Epithelial cell of prostate (primary cell): ENCODE measurements around the gene PLEKHG4.

Experiments used
- DNase-seq: peaks from one replicate; pipeline ENCODE4 v3.0.0-alpha.2; 2011; ENCODE audit warnings: low read depth, low spot score
- H3K27ac ChIP-seq: fragments of 450-650 bp; 2 replicates; pipeline ENCODE4 v1.5.1; 2017; ENCODE audit warnings: mild to moderate bottlenecking

PLEKHG4 gene

GRCh38 chr16:67245186-67245585 is 34.1 kb upstream of the PLEKHG4 start:
- DNase-seq = no peak
- peak overlapping the region; percentile 95 for H3K27ac ChIP-seq

GRCh38 chr16:67245674-67246080 is 33.7 kb upstream of the PLEKHG4 start:
- DNase-seq = no peak
- peak overlapping the region; percentile 95 for H3K27ac ChIP-seq

GRCh38 chr16:67246081-67246755 is 33.1 kb upstream of the PLEKHG4 start:
- DNase-seq = no peak
- H3K27ac ChIP-seq = peak overlapping the region; percentile 95

DNA sequence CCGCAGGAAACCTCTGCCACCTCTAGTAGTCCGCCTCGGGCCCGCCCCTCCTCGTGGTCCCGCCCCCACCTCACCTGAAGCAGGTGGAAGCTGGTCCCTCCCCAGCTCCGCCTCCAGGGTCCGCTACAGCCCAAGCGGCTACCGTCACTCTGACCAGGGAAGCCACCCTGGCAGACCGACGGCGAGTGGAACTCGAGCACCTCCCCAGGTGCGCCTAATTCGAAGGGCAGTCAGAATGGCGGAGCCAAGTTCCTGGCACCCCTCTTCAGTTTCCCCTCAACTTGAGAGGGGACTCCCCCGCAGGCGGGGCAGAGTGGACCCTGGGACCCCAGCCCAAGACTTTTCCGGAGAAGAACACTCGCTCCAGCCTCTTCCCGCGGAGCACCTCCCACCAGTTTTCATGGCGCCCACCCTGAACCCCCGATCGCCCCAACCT is 32.6 kb upstream of the PLEKHG4 start:
- no peak for DNase-seq

DNA sequence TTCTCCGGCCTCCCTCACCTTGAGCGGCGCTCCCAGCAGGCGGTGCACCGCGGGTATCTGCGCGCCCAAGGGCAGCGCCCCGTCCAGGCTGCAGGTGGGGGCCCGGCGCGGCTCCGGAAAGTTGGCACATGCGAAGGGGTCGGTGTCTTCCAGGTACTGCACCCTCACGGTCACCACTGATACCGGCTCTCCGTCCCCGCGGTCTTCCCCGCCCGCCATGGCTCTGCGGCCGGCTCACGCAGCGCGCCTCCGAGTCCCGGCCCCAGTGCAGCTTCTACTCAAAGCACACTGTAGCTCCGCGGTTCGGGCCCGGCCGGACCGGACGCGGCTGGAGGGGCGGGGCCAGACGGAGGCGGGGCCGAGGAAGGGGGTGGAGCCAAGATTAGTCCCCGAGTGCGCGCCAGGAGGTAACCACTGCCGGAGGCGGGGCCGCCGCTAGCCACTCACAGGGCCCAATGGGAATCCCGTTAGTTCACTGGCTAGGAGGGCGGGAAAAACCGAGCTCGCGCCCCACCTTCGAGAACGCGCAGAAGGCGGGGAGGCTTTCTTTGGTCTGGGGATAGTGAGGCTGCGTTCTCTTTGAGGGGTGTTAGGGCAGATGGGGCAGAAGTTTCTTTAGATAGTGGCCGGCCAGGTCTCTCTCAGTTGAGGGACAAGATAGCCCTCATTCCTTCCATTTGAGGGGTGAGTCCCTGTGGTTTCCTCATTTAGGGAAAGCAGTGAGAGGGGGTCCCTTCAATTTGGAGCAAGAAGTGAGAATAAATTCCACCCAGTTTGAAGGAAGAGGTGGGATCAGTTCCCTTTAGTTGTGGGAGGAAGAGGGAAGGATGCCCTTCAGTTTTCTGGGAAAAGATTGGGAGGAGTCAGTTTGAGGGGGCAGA is 31.9 kb upstream of the PLEKHG4 start, which contains the start of gene FHOD1:
FHOD1 (minus strand) TSS at position 290 of the 881 bp plus-strand sequence; CDS start at position 219, 71 bp downstream.
- peak within 1 kb of the TSS; percentile 95 for H3K27ac ChIP-seq
- no peak for DNase-seq

More for the DNA sequence above, 32.6 kb upstream of the PLEKHG4 start:
- peak overlapping the region; percentile 95 for H3K27ac ChIP-seq

DNA sequence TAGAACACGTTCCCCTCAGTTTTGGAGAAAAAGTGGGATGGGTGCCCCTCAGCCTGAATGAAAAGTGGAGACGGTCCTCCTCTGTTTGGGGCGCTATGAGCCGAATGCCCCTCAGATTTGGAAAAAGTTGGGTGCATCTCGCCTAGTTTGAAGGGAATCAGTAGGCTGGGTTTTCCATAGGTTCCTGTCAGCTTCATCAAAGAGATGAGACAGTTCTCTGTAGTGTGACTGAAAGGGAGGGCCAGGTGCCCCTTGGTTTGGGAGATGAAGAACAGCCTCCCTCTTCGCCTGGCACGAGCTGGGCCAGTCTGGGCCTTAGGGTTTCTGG is 31.3 kb upstream of the PLEKHG4 start:
- no peak overlapping the region for H3K27ac ChIP-seq
- no peak for DNase-seq

DNA sequence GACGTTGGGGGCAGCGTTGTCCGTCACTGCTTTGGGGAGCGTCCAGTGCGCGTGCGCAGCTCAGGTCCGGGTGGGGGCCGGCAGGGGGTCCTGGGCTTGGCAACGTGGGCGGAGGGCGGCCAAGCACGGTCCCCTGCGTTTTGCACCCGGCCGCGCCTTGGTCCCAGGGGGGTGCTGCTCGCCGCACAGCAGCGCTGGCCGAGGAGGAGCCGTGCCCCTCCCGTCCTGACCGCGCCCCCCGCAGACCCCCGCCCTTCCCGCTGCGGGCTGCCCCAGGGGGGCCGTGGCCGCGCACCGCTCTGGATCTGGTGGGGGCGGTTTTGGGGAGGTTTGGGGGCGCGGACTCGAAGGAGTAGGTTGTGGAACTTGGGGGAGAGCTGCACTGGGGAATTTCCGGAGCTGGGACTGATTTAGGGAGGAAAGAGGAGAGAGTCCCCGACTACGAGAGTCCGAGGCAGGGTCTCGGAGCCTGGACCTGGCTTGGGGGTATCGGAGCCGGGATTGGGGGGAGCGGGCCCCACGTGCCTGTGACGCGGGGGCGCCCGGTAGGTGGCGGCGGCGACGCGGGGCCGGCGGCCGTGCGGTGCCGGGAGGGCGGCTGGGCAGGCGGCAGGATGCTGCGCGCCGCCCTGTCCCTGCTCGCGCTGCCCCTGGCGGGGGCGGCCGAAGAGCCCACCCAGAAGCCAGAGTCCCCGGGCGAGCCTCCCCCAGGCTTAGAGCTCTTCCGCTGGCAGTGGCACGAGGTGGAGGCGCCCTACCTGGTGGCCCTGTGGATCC is 30.7 kb upstream of the PLEKHG4 start, which contains the start of gene SLC9A5:
SLC9A5 (plus strand) TSS at position 579 of the 777 bp plus-strand sequence; CDS start at position 615, 36 bp downstream.
- no peak within 1 kb of the TSS for H3K27ac ChIP-seq

GRCh38 chr16:67249178-67250044 is 29.9 kb upstream of the PLEKHG4 start:
- no peak for DNase-seq

More for the DNA sequence above, 30.7 kb upstream of the PLEKHG4 start, which contains the start of gene SLC9A5:
- DNase-seq = no peak

DNA sequence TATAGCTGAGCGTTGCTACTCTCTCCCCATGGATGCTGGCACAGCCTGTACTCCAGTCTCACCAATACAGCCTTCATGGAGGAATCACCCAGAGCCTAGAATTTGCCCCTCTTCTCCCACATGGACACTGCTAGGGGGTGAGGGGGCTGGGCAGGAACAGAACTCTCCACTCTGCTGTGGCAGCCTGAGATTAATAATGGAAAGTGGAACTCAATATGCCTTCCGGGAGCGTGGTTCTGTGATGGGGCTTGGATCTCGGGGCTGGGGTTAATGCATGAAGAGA is 29.3 kb upstream of the PLEKHG4 start:
- H3K27ac ChIP-seq = no peak overlapping the region
- DNase-seq = no peak

More at GRCh38 chr16:67249178-67250044, 29.9 kb upstream of the PLEKHG4 start:
- H3K27ac ChIP-seq = no peak overlapping the region

- DNase-seq = no peak
These were observed 26.5 kb upstream of the PLEKHG4 start for GRCh38 chr16:67252609-67253497.

DNA sequence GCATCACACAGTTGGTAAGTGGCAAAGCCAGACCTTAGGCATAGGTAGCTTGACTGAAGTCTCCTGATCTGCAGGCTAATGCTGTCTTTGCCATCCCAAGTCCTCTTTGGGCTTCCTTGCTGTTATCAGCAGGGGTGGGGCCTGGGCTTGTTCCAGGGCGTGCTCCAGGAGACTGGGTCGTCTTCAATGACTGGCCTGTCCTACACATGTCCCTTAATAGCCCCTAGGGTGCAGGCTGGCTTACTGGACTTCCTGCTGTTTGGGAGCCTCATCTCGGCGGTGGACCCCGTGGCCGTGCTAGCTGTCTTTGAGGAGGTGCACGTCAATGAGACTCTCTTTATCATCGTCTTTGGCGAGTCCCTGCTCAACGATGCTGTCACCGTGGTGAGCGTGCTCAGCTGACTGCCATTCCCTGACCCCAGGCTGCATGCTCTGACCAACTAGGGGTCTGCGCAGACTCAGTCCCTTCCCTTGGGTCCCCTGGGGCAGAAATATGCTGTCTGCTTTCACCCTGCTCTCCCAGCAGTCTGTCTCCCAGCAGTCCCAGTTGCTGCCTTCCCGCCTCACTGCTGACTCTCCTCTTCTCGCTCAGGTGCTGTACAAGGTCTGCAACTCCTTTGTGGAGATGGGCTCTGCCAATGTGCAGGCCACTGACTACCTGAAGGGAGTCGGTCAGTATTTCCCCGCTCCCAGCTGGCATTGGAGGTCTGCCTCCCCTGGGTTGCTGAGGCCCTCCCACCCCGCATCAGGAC is 24.4 kb upstream of the PLEKHG4 start:
- no peak for DNase-seq
- no peak overlapping the region for H3K27ac ChIP-seq

More at GRCh38 chr16:67252609-67253497, 26.5 kb upstream of the PLEKHG4 start:
- H3K27ac ChIP-seq = no peak overlapping the region

DNA sequence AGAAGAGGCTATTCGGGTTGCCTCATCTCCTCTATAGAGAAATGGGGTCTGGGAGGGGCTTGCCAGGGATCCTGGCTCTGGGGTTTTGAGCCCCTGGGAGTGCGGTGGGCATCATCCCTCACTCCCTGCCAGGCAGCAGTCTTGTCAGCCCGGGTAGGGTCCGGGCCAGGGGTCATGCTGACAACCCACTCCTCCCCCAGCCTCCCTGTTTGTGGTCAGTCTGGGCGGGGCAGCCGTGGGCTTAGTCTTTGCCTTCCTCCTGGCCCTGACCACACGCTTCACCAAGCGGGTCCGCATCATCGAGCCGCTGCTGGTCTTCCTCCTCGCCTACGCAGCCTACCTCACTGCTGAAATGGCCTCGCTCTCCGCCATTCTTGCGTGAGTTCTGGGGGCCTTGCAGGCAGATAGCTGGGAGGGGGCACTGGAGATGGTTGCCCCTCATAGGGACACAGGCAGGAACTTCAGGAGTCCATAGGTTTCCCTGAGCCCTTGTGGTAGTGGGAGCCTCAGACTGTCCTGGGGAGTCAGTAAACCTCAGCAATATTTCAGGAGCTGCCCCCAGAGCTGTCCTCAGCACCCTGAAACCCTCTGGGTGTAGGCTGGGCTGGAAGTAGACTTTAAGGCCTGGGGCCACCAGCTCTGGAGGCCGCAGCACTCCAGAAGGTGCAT is 23.6 kb upstream of the PLEKHG4 start:
- DNase-seq = no peak
- no peak overlapping the region for H3K27ac ChIP-seq

- no peak for DNase-seq
- no peak overlapping the region for H3K27ac ChIP-seq
These were observed 22.6 kb upstream of the PLEKHG4 start for GRCh38 chr16:67256701-67257230.

DNA sequence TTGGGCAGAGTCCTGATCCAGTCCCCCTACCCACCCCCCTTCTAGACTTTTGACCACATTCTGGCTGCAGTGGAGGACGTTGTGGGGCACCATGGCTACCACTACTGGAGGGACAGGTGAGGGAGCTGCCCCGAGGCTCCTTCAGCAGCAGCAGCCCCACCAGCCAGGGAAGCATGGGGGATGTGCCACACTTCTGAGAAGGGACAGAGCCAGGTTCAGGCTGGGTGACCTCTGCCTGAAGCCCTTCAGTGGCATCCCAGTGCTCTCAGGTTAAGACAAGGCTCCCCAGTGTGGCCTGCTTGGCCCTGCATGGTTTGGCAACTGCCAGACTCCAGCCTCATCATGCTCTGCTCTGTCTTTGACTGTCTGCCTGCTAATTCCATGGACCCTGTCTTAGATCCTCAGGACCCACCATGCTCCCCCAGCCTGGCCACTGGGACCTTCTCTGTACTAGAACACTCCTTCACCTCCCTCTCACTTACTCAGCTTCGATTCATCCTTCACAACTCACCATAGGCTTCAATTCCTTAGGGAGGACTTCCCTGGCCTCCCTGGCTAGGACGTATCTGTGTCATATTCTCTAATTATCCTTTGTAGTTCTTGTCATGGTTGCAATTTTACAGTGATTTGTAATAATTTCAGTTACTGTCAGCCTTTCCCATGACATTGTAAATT is 21.7 kb upstream of the PLEKHG4 start:
- no peak overlapping the region for H3K27ac ChIP-seq
- DNase-seq = no peak

DNA sequence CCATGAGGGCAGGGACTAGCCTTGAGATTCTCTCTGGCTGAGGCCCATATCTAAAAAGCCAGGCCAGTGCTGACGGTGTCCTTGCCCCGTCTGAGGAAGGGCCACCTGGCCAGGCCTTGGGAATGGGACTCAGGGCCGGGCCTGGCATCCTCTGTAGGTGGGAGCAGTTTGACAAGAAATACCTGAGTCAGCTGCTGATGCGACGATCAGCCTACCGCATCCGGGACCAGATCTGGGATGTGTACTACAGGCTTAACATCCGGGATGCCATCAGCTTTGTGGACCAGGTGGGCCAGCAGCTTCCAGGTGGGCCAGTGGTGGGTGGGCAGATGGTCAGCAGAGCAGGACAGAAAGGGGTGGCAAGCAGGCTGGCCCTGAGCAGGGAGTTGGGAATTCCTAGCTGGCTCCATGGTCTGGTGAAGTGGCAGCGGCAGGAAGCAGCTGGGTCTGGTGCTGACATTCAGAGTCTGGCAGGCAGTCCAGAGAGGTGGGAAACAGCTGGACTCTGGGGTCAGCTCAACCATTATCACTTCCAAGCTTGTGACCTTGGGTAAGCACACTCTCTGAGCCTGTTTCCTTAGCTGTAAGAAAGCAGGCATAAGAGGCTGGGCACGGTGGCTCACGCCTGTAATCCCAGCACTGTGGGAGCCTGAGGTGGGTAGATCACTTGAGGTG is 21.0 kb upstream of the PLEKHG4 start:
- H3K27ac ChIP-seq = no peak overlapping the region
- no peak for DNase-seq

DNA sequence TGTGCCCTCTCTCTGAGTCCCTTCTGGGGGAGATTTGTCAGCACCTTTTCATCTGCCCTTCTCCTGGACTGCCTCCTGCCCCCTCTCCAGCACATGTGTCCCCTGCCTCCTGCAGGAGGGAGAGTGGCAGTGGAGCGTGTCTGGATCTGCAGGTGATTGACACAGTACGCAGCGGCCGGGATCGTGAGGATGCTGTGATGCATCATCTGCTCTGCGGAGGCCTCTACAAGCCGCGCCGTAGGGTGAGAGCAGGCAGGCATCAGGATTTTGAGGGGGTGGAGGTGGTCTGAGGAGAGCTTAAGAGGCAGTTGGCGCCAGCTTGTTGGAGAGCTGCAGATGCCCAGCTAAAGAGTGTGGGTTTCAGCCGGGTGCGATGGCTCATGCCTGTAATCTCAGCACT is 19.6 kb upstream of the PLEKHG4 start:
- H3K27ac ChIP-seq = no peak overlapping the region
- DNase-seq = no peak
